Mucosa of descending colon (tissue), 3 donors: ENCODE results near the gene MKKS. TPM values are rescaled to one million over a fixed set of nuclear protein-coding genes. Genes with fewer than 3 reads are reported as not detected.

ENCODE experiments used
- ATAC-seq: fragments of 200-7000 bp; cut with Tn5 transposase; one replicate; pipeline ENCODE4 v1.9.1; 2020; ENCODE audit warnings: mild to moderate bottlenecking, moderate library complexity
- DNase-seq, 3 donors: peaks; one replicate each; pipeline ENCODE4 v3.0.0-alpha.2; 2020
- H3K36me3 ChIP-seq: fragments of 200-600 bp; one replicate; pipeline ENCODE4 v1.8.0; 2021; ENCODE audit warnings: low read depth, mild to moderate bottlenecking
- H3K4me1 ChIP-seq: fragments of 200-600 bp; one replicate; pipeline ENCODE4 v1.8.0; 2021; ENCODE audit warnings: low read depth, mild to moderate bottlenecking
- H3K4me3 ChIP-seq: fragments of 200-600 bp; one replicate; pipeline ENCODE4 v1.8.0; 2021; ENCODE audit warnings: mild to moderate bottlenecking
- H3K9me3 ChIP-seq: fragments of 200-600 bp; one replicate; pipeline ENCODE4 v1.8.0; 2021; ENCODE audit warnings: mild to moderate bottlenecking
- intact Hi-C, 2 donors: fragments of 100-400 bp; cut with DNase I in 1 of 2; cut with micrococcal nuclease in 1 of 2; formaldehyde crosslinking; loops; one replicate each; pipeline versions ENCODE4 v1.11.0 to v1.11.1; 2022; cut with DNase I, micrococcal nuclease
- long read RNA-seq, 2 donors: library from polyadenylated mRNA; unstranded; transcript quantifications; one replicate each; pipeline ENCODE4 v2.0.0, GENCODE V29; 2019 to 2021
- total RNA-seq, 3 donors: library from RNA; stranded (reverse); fragmentation: NEBNext Ultra II Directional in 2 of 3; extraction: Animal tissue kit (Norgen Biotek cat#: 25700) in 2 of 3; gene quantifications; one replicate each; pipeline versions ENCODE4 v1.2.1 to v1.2.4, GENCODE V29; 2021 to 2023
- TF ChIP-seq, protein P1 (sequence below): fragments of 200-600 bp; IDR thresholded peaks from one replicate; pipeline ENCODE4 v1.8.0; 2022; ENCODE audit warnings: antibody characterized with exemption, mild to moderate bottlenecking
- donor health status: DM: no; HTN: no; CAD: no; lungs with moderate emphysema.
- donor health status: DM: no; HTN: no; CAD: no.
- donor health status: DM: no; HTN: yes; CAD: no.

Gene MKKS
- total RNA-seq: 10 to 100 TPM; 21.1 to 30.0 (median 28.2) TPM
- long read RNA-seq, donor 1, full-length matches to known transcripts: 76 of 106 reads
- long read RNA-seq, donor 1, partial matches to known transcripts: 23 of 106 reads
- long read RNA-seq, donor 1, other reads (novel, unspliced or antisense): 7 of 106 reads
- long read RNA-seq, donor 2, full-length matches to known transcripts: 20 of 86 reads
- long read RNA-seq, donor 2, partial matches to known transcripts: 54 of 86 reads
- long read RNA-seq, donor 2, other reads (novel, unspliced or antisense): 12 of 86 reads

DNA sequence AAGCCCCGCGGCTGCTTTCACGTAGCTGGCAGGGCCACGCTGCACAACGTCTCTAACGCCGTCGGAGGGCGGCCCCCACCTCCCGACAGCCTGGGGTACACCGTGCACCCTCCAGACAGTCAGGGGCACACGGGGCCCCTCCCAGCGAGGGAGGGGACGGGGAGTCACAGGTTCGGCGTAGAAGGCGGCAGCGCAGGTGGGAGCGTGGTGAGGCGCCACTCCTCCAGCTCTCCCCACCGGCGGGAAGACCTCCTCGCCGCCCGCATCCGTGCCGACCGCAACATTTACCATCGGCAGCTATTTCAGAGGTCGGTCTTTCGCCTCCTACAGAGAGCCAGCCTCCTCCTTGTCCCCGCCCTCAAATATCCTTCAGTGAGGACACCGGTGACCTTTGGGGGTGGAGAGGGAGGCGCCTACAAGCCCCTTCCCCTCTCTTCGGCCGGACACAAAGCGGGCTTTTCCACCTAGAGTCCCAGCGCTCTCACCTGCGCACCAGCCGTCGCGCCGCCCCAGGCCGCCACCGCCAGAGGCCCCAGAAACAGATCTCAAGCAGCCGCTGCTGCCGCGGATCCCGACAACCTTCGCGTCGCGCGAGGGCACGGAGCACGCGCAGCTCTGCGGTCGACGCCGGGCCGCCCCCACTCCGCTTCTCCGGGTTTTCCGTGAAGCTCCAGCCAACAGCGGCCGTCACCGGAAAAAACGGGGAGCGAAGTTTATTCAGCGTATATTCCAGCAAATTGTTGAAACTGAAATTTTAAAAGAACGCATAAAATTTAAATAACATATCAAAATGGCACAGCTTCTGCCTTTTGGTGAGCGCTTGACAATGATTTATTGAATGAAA lies at the start of gene MKKS:
Gene MKKS (minus strand): TSS at position 600 of the 844 bp plus-strand sequence. CDS start 20,708 bp downstream, outside the sequence.
- no peaks in the 10 kb centered on the region for H3K9me3 ChIP-seq
- H3K36me3 ChIP-seq: peaks cover 6% of the 10 kb centered on the region
- intact Hi-C loops: no loop called here
- peak; percentile 86 for ATAC-seq
- peaks cover 43% of the 10 kb centered on the region for H3K4me1 ChIP-seq
- TF ChIP-seq, protein P1, sequence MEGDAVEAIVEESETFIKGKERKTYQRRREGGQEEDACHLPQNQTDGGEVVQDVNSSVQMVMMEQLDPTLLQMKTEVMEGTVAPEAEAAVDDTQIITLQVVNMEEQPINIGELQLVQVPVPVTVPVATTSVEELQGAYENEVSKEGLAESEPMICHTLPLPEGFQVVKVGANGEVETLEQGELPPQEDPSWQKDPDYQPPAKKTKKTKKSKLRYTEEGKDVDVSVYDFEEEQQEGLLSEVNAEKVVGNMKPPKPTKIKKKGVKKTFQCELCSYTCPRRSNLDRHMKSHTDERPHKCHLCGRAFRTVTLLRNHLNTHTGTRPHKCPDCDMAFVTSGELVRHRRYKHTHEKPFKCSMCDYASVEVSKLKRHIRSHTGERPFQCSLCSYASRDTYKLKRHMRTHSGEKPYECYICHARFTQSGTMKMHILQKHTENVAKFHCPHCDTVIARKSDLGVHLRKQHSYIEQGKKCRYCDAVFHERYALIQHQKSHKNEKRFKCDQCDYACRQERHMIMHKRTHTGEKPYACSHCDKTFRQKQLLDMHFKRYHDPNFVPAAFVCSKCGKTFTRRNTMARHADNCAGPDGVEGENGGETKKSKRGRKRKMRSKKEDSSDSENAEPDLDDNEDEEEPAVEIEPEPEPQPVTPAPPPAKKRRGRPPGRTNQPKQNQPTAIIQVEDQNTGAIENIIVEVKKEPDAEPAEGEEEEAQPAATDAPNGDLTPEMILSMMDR: no peak
- peak within 1 kb of the TSS; percentile 87 for H3K4me3 ChIP-seq
- peak; percentile 92 to 95 (median 94) for DNase-seq

DNA sequence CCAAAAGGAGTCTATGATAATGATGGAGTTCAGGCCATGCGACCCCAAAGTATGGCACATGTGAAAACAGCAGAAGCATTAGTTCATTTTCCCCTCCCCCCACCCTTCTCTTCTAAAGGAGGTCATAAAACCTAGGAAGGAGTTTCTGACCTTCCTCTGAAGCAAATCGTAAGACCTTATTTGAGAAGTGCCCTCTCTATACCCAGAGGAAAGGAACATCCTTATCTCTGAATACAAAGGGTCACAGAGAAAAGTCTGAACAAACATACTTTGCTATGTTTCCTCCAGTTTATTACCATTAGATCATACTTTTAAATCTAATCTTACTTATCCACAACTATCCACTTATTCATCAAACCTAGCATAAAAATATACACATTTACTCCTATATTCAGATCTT lies 49.7 kb upstream of the MKKS start:
- intact Hi-C loops: no loop called here
- Histone ChIP-seq H3K36me3 (no peaks in the 10 kb centered on the region), H3K4me1 (no peaks in the 10 kb centered on the region), H3K4me3 (no peak overlapping the region), H3K9me3 (no peaks in the 10 kb centered on the region)
- TF ChIP-seq, protein P1: no peak
- DNase-seq: no peak
- ATAC-seq: no peak

DNA sequence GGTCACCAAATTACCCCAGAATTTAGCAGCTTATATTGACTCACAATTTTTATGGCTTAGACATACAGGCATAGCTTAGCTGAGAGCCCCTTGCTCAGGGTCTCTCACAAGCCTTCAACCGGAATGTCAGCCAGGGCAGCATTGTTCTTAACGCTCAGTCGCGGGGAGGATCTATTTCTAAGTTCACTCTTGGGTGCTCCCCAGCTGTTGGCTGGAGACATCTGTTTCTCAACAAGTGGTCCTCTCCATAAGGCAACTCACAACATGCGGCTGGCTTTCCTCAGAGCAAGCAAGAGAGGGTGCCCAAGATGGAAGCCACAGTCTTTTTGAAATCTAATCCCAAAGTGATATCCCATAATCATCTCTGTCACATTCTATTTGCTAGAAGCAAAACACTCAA lies 47.7 kb upstream of the MKKS start:
- DNase-seq: no peak
- ATAC-seq: no peak
- Histone ChIP-seq H3K4me3 (no peak overlapping the region), H3K36me3 (no peaks in the 10 kb centered on the region), H3K9me3 (no peaks in the 10 kb centered on the region), H3K4me1 (no peaks in the 10 kb centered on the region)
- intact Hi-C loops: no loop called here
- TF ChIP-seq, protein P1: no peak

DNA sequence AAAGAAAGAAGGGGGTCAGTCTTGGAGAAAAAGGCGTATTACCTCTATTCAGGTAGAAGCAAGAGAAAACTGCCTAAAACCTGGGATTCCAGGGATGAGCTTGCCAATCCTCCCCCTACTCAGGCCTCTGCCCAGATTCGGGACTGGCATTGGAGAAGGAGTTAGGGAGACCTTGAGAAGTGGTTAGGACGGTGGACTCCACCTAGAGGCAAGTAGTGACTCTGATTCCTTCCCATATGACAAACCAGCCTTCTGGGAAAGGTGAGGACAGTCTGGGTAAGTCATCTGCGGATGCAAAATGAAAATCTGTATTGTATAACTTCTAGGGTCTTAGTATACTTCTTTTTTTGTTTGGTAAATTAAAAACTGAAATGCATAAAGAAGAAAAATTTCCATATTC lies 44.9 kb upstream of the MKKS start:
- intact Hi-C loops: no loop called here
- TF ChIP-seq, protein P1: no peak
- ATAC-seq (no peak), DNase-seq (no peak)
- no peaks in the 10 kb centered on the region for H3K4me1 ChIP-seq
- no peaks in the 10 kb centered on the region for H3K9me3 ChIP-seq
- H3K36me3 ChIP-seq: no peaks in the 10 kb centered on the region
- H3K4me3 ChIP-seq: no peak overlapping the region

DNA sequence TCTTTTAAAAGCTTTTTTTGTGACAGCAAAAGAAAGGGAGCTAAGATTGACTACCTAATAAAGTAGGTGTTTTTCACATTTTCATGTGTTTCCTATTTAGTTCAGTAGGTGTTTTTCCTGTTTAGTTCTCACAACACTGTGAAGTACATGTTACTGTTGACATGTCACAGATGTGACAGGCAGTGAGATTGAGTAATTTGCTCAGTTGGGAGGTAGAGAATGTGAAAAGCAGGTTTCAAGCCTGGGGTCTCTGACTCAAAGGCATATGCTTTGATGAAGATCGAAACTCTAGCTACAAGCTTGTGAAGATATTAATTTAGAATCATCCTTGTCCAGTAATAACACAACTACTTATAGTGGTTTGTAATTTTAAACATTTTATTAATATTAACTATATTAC lies 44.2 kb upstream of the MKKS start:
- H3K4me3 ChIP-seq: no peak overlapping the region
- intact Hi-C loops: no loop called here
- H3K36me3 ChIP-seq: no peaks in the 10 kb centered on the region
- TF ChIP-seq, protein P1: no peak
- DNase-seq (no peak), ATAC-seq (no peak)
- H3K4me1 ChIP-seq: no peaks in the 10 kb centered on the region
- no peaks in the 10 kb centered on the region for H3K9me3 ChIP-seq
